ENCODE results near the gene RAX2. TPM values are rescaled to one million over a fixed set of nuclear protein-coding genes. Genes with fewer than 3 reads are reported as not detected.

RAX2 gene
- total and polyA plus RNA-seq, 9 of the 15 experiments (the other 6 are each of a cell fraction or from before 2014, with no cell fraction given), result not detected

DNA sequence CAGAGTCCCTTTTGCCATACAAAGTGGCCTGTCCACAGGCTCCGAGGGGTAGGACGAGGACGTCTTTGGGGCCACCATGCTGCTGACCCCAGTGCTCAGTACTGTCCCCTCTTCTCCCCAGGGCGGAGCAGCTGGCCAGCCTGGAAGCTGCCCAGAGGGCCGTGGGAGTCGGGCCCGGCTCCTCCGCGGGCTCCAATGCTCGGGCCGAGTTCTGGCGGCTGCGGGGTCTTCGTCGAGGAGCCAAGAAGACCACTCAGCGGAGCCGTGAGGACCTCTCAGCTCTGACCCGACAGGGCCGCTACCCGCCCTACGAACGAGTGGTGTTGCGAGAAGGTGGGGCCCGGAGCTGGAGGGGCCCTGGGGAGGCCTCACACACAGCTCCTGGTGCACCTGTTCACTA is 31.6 kb downstream of the RAX2 start:
- H2AFZ ChIP-seq (ENCODE audit: low read depth, low read length), result no peak overlapping the region
- ChIA-PET POLR2A (interaction anchor here (0.6 to 0.8 kb wide), 2 partner anchors 23 to 247 kb away, joined by 4 read pairs; no protein-coding TSS in a partner anchor), CTCF (ENCODE audit: low intra/inter-chr PET ratio) (no interaction called here)
- peaks cover 4 to 18% of the 10 kb centered on the region in 2 experiments; a peak in 3 of 5 replicates for H3K4me1 ChIP-seq (replicated peaks in 1 of 2; ENCODE audit: control insufficient read depth in 2 of 2, insufficient read depth in 2 of 2, low read length in 2 of 2)
- H3K27me3 ChIP-seq (ENCODE audit: control insufficient read depth in 2 of 2, insufficient read depth in 2 of 2, low read length in 2 of 2), result peaks cover 0 to 9% of the 10 kb centered on the region in 2 experiments; a peak in 2 of 5 replicates
- in situ Hi-C loops (cut with MboI) (no loop called here), intact Hi-C loops (cut with micrococcal nuclease) (no loop called here)
- H3K4me2 ChIP-seq (ENCODE audit: insufficient read depth, low read length), result no peak overlapping the region
- TF ChIP-seq SUPT5H (IDR thresholded peaks at IDR 0.05), result no peak
- TF ChIP-seq, protein P1, sequence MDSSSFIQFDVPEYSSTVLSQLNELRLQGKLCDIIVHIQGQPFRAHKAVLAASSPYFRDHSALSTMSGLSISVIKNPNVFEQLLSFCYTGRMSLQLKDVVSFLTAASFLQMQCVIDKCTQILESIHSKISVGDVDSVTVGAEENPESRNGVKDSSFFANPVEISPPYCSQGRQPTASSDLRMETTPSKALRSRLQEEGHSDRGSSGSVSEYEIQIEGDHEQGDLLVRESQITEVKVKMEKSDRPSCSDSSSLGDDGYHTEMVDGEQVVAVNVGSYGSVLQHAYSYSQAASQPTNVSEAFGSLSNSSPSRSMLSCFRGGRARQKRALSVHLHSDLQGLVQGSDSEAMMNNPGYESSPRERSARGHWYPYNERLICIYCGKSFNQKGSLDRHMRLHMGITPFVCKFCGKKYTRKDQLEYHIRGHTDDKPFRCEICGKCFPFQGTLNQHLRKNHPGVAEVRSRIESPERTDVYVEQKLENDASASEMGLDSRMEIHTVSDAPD (CRISPR knock-in tag; IDR thresholded peaks at IDR 0.05), result no peak
- no peak for TF ChIP-seq ARID1B (IDR thresholded peaks at IDR 0.05)
- TF ChIP-seq ZNF57 (CRISPR knock-in tag; IDR thresholded peaks at IDR 0.05), result no peak
- TF ChIP-seq ZNF408 (CRISPR knock-in tag; IDR thresholded peaks at IDR 0.05; ENCODE audit: low read depth), result no peak
- TF ChIP-seq RAD51 (IDR thresholded peaks at IDR 0.05; ENCODE audit: borderline replicate concordance, low read depth), result no peak
- TF ChIP-seq DIDO1 (tag; IDR thresholded peaks at IDR 0.05; ENCODE audit: low read depth), result no peak
- WGBS (ENCODE audit: insufficient coverage, low coverage, missing lambda C conversion rate), result 71% methylated on average over 13 of the region's 24 CpGs
- H3K9me3 ChIP-seq (replicated peaks; ENCODE audit: control insufficient read depth, insufficient read depth, low read depth, low read length), result 0 out of 2 replicates have a peak, but pooled peaks cover 4% of the 10 kb centered on the region
- ATAC-seq (no peak), DNase-seq (ENCODE audit: extremely low read depth in 1 of 4, low spot score in 3 of 4) (no peak), FAIRE-seq (no peak)
- H3K4me3 ChIP-seq, result no peak overlapping the region
- H3K79me2 ChIP-seq (ENCODE audit: control insufficient read depth, insufficient read depth, low read length), result no peaks in the 10 kb centered on the region
- H3K9ac ChIP-seq (ENCODE audit: insufficient read depth in 1 of 2, low read depth in 2 of 2, low read length in 2 of 2), result no peak overlapping the region
- no peaks in the 10 kb centered on the region; the same call in 1 of the 2 replicates for H4K20me1 ChIP-seq (replicated peaks; ENCODE audit: control insufficient read depth, insufficient read depth, low read length)
- no peaks in the 10 kb centered on the region for H3K9me1 ChIP-seq (ENCODE audit: control insufficient read depth, insufficient read depth, low read length)
- BruUV-seq (replicated peaks), result no TSS peak
- no peaks in the 10 kb centered on the region for H3K36me3 ChIP-seq (ENCODE audit: control insufficient read depth, insufficient read depth, low read length)
- H3K27ac ChIP-seq (ENCODE audit: extremely low read depth, low read depth, low read length), result no peak overlapping the region

All from K562 (cell line).